NCI-H69 (cell line): ENCODE data around the gene CELF6.
"Not testable (repeated sequence)": the region's sequence is repeated elsewhere in the genome, so short reads cannot be mapped to it uniquely, and the experiment has no call there.

Experiments used
- DNase-seq: peaks from one replicate; lab custom pipeline; 2025; lab: John Stamatoyannopoulos, UW

CELF6 gene

GRCh38 chr15:72315706-72316370 lies 4.1 kb downstream of the CELF6 start:
- DNase-seq: peak; percentile 84

- DNase-seq: no peak
These were observed 6.1 kb downstream of the CELF6 start for GRCh38 chr15:72313881-72314280.

- DNase-seq: no peak
These were observed 6.5 kb downstream of the CELF6 start for GRCh38 chr15:72313448-72313840.

GRCh38 chr15:72312605-72313447 lies 7.1 kb downstream of the CELF6 start:
- peak; percentile 62 for DNase-seq

- no peak for DNase-seq
These were observed 12.9 kb downstream of the CELF6 start for GRCh38 chr15:72307026-72307425.

- DNase-seq: peak; percentile 72
These were observed 13.7 kb downstream of the CELF6 start for GRCh38 chr15:72306211-72306785.

GRCh38 chr15:72304596-72304995 lies 15.4 kb downstream of the CELF6 start:
- no peak for DNase-seq

- DNase-seq: no peak
These were observed 17.0 kb downstream of the CELF6 start for GRCh38 chr15:72302955-72303354.

- no peak for DNase-seq
These were observed 30.2 kb downstream of the CELF6 start for GRCh38 chr15:72289597-72290325.

GRCh38 chr15:72288796-72289596 lies 31.0 kb downstream of the CELF6 start:
- no peak for DNase-seq

- peak; percentile 36 for DNase-seq
These were observed 33.9 kb downstream of the CELF6 start for GRCh38 chr15:72285927-72286516.

- no peak for DNase-seq
These were observed 34.6 kb downstream of the CELF6 start for GRCh38 chr15:72285402-72285801.

GRCh38 chr15:72284781-72285180 lies 35.2 kb downstream of the CELF6 start:
- no peak for DNase-seq

- no peak for DNase-seq
These were observed 38.2 kb downstream of the CELF6 start for GRCh38 chr15:72281713-72282112.

GRCh38 chr15:72280751-72281150 lies 39.2 kb downstream of the CELF6 start:
- DNase-seq: no peak

- no peak for DNase-seq
These were observed 41.2 kb downstream of the CELF6 start for GRCh38 chr15:72278737-72279136.

- DNase-seq: no peak
These were observed 43.6 kb downstream of the CELF6 start for GRCh38 chr15:72276326-72276700.

GRCh38 chr15:72275635-72276325 lies 44.2 kb downstream of the CELF6 start:
- DNase-seq: not testable (repeated sequence)

- no peak for DNase-seq
These were observed 47.0 kb downstream of the CELF6 start for GRCh38 chr15:72272997-72273352.

- DNase-seq: peak; percentile 96
These were observed 47.6 kb downstream of the CELF6 start, which contains the start of gene PARP6 for GRCh38 chr15:72272213-72272996. TSS of gene PARP6 (minus strand) at chr15:72272554. CDS start at chr15:72267477, 5,077 bp downstream.
